Measurements from ENCODE around the gene SENP8. TPM values are rescaled to one million over a fixed set of nuclear protein-coding genes. Genes with fewer than 3 reads are reported as not detected.

SENP8 gene
- total and polyA plus RNA-seq, 4 donors: 1.5 to 3.5 (median 2.6) TPM

DNA sequence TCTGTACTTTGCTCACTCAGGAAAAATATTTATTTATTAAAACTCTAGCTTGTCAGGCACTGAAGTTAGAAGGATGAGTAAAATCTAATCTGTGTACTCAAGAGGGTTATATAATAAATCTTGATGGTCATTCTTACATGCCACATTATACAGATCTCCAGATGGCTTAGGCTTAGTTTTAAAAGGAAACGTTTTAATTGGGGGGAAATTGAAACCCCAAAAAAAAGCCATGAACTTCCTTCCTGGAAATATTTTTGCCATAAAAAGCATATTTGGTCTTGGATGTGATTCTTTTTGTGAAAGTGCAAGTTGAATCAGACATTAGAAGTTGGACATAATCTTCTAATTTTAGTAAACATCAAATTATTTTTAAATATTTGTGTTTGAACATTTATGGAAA lies 6.0 kb downstream of the SENP8 start:
- no peak for DNase-seq
- H3K4me3 ChIP-seq: no peak overlapping the region
- H3K36me3 ChIP-seq (ENCODE audit: control insufficient read depth in 4 of 4, insufficient read depth in 4 of 4, low read length in 4 of 4): no peaks in the 10 kb centered on the region
- H3K9ac ChIP-seq (ENCODE audit: insufficient read depth in 1 of 2, low read length in 2 of 2): no peak overlapping the region
- TF ChIP-seq CTCF (IDR thresholded peaks at IDR 0.05; ENCODE audit: control extremely low read depth, extremely low read depth): no peak
- WGBS, 2 donors: 9 to 12% methylated on average over 1 of the region's 1 CpG
- H3K4me1 ChIP-seq (ENCODE audit: control insufficient read depth in 5 of 5, insufficient read depth in 5 of 5, low read length in 5 of 5): peaks cover 0 to 7% (median 1%) of the 10 kb centered on the region in 5 donors
- H3K27me3 ChIP-seq (ENCODE audit: control insufficient read depth in 3 of 3, insufficient read depth in 3 of 3, low read length in 2 of 3): no peaks in the 10 kb centered on the region
- no peak for ATAC-seq (ENCODE audit: insufficient read depth, low FRiP score)
- H3K9me3 ChIP-seq (ENCODE audit: control insufficient read depth in 4 of 4, insufficient read depth in 3 of 4, low read length in 3 of 4): no peaks in the 10 kb centered on the region
- no peak overlapping the region for H3K27ac ChIP-seq (ENCODE audit: low read depth in 1 of 2, low read length in 1 of 2)

DNA sequence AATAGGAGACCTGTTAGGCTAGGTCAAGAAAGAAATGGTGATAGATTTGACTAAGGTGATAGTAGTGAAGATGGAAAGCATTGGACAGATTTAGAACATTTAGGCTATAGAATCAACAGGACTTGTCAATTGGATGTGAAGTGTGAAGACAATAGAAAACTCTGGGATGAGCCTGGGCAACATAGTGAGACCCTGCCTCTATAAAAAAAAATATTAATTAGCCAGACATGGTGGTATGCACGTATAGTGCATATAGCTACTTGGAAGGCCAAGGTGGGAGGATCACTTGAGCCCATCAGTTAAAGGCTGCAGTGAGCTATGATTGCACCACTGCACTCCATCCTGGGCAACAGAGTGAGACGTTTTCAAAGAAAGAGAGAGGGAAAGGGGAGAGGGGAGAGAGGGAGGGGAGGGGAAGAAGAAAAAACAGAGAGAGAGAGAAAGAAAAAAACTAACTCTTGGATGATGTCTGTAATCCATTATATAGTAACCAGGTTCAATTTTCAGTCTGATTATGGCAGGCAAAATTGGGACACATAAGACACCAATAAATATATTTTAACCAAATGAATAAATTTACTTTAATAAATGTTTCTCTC lies 9.6 kb downstream of the SENP8 start:
- H3K36me3 ChIP-seq (ENCODE audit: control insufficient read depth in 4 of 4, insufficient read depth in 4 of 4, low read length in 4 of 4): no peaks in the 10 kb centered on the region
- H3K4me3 ChIP-seq: no peak overlapping the region
- DNase-seq (no peak), ATAC-seq (ENCODE audit: insufficient read depth, low FRiP score) (no peak)
- H3K9ac ChIP-seq (ENCODE audit: insufficient read depth in 1 of 2, low read length in 2 of 2): no peak overlapping the region
- H3K27ac ChIP-seq (ENCODE audit: low read depth in 1 of 2, low read length in 1 of 2): no peak overlapping the region
- TF ChIP-seq CTCF (IDR thresholded peaks at IDR 0.05; ENCODE audit: control extremely low read depth, extremely low read depth): no peak
- peaks cover 0 to 6% (median 0%) of the 10 kb centered on the region in 5 donors for H3K4me1 ChIP-seq (ENCODE audit: control insufficient read depth in 5 of 5, insufficient read depth in 5 of 5, low read length in 5 of 5)
- WGBS, 2 donors: 60 to 64% methylated on average over 2 of the region's 2 CpGs
- no peaks in the 10 kb centered on the region for H3K27me3 ChIP-seq (ENCODE audit: control insufficient read depth in 3 of 3, insufficient read depth in 3 of 3, low read length in 2 of 3)
- H3K9me3 ChIP-seq (ENCODE audit: control insufficient read depth in 4 of 4, insufficient read depth in 3 of 4, low read length in 3 of 4): no peaks in the 10 kb centered on the region

GRCh38 chr15:72128359-72128758 lies 10.2 kb downstream of the SENP8 start:
- H3K27me3 ChIP-seq (ENCODE audit: control insufficient read depth in 3 of 3, insufficient read depth in 3 of 3, low read length in 2 of 3): no peaks in the 10 kb centered on the region
- H3K9me3 ChIP-seq (ENCODE audit: control insufficient read depth in 4 of 4, insufficient read depth in 3 of 4, low read length in 3 of 4): no peaks in the 10 kb centered on the region
- H3K4me3 ChIP-seq: no peak overlapping the region
- peaks cover 0 to 6% (median 0%) of the 10 kb centered on the region in 5 donors for H3K4me1 ChIP-seq (ENCODE audit: control insufficient read depth in 5 of 5, insufficient read depth in 5 of 5, low read length in 5 of 5)
- DNase-seq (no peak), ATAC-seq (ENCODE audit: insufficient read depth, low FRiP score) (no peak)
- TF ChIP-seq CTCF (IDR thresholded peaks at IDR 0.05; ENCODE audit: control extremely low read depth, extremely low read depth): no peak
- H3K36me3 ChIP-seq (ENCODE audit: control insufficient read depth in 4 of 4, insufficient read depth in 4 of 4, low read length in 4 of 4): no peaks in the 10 kb centered on the region
- no peak overlapping the region for H3K9ac ChIP-seq (ENCODE audit: insufficient read depth in 1 of 2, low read length in 2 of 2)
- H3K27ac ChIP-seq (ENCODE audit: low read depth in 1 of 2, low read length in 1 of 2): no peak overlapping the region

GRCh38 chr15:72130272-72130671 lies 12.1 kb downstream of the SENP8 start:
- no peaks in the 10 kb centered on the region for H3K9me3 ChIP-seq (ENCODE audit: control insufficient read depth in 4 of 4, insufficient read depth in 3 of 4, low read length in 3 of 4)
- H3K27ac ChIP-seq (ENCODE audit: low read depth in 1 of 2, low read length in 1 of 2): no peak overlapping the region
- H3K27me3 ChIP-seq (ENCODE audit: control insufficient read depth in 3 of 3, insufficient read depth in 3 of 3, low read length in 2 of 3): no peaks in the 10 kb centered on the region
- H3K4me1 ChIP-seq (ENCODE audit: control insufficient read depth in 5 of 5, insufficient read depth in 5 of 5, low read length in 5 of 5): peaks cover 0 to 6% (median 0%) of the 10 kb centered on the region in 5 donors
- no peak for TF ChIP-seq CTCF (IDR thresholded peaks at IDR 0.05; ENCODE audit: control extremely low read depth, extremely low read depth)
- DNase-seq (no peak), ATAC-seq (ENCODE audit: insufficient read depth, low FRiP score) (no peak)
- no peaks in the 10 kb centered on the region for H3K36me3 ChIP-seq (ENCODE audit: control insufficient read depth in 4 of 4, insufficient read depth in 4 of 4, low read length in 4 of 4)
- H3K9ac ChIP-seq (ENCODE audit: insufficient read depth in 1 of 2, low read length in 2 of 2): no peak overlapping the region
- 95 to 97% methylated on average over 4 of the region's 4 CpGs for WGBS, 2 donors
- no peak overlapping the region for H3K4me3 ChIP-seq
